Thoracic aorta (tissue), 2 donors: ENCODE results near the gene PPIL3. TPM values are rescaled to one million over a fixed set of nuclear protein-coding genes. Genes with fewer than 3 reads are reported as not detected.

ENCODE experiments used
- ATAC-seq: fragments of 150-250 bp; one replicate; pipeline ENCODE4 v1.8.0; 2017; ENCODE audit warnings: low read depth; ENCODE audit not compliant: insufficient number of reproducible peaks, low FRiP score
- DNase-seq: peaks from one replicate; pipeline ENCODE4 v3.0.0-alpha.2; 2020; ENCODE audit warnings: low spot score
- H3K27ac ChIP-seq, 2 donors: fragments of 200-600 bp; sonication (generic); 1 replicate in 1 of 2; 2 replicates in 1 of 2; pipeline ENCODE4 v1.5.1; 2016; ENCODE audit warnings: mild to moderate bottlenecking in 2 of 2, moderate library complexity in 2 of 2
- H3K27me3 ChIP-seq: fragments of 200-600 bp; sonication (generic); replicated peaks from 2 replicates; pipeline ENCODE4 v1.6.0; 2016; ENCODE audit warnings: mild to moderate bottlenecking; ENCODE audit not compliant: insufficient read depth
- H3K36me3 ChIP-seq: fragments of 200-600 bp; sonication (generic); one replicate; pipeline ENCODE4 v1.5.1; 2016
- H3K4me1 ChIP-seq, 2 donors: fragments of 200-600 bp; sonication (generic); 1 replicate in 1 of 2; 2 replicates in 1 of 2; pipeline versions ENCODE4 v1.5.1 to v1.6.0; 2016; ENCODE audit warnings: low read depth in 2 of 2, mild to moderate bottlenecking in 1 of 2; ENCODE audit not compliant: control insufficient read depth in 1 of 2
- H3K4me3 ChIP-seq: fragments of 200-600 bp; sonication (generic); 2 replicates; pipeline ENCODE4 v1.5.1; 2016; ENCODE audit warnings: mild to moderate bottlenecking
- H3K9me3 ChIP-seq: fragments of 200-600 bp; sonication (generic); 2 replicates; pipeline ENCODE4 v1.5.1; 2016
- CTCF ChIP-seq: fragments of 200-600 bp; sonication (generic); IDR thresholded peaks from one replicate; pipeline ENCODE4 v1.5.1; 2019; ENCODE audit warnings: antibody characterized with exemption
- total RNA-seq, 2 donors: library from RNA; depleted of rRNA; stranded (reverse); fragments of >200 nt; gene quantifications; one replicate each; pipeline versions ENCODE4 v1.1.0 to v1.2.3, GENCODE V29; 2016

PPIL3 gene
- total RNA-seq, 2 donors from 2014 or later = 8.4 to 25.5 TPM

GRCh38 chr2:200878289-200878880 is 10.5 kb downstream of the PPIL3 start:
- peaks cover 35% of the 10 kb centered on the region for H3K36me3 ChIP-seq

GRCh38 chr2:200877443-200877842 is 11.4 kb downstream of the PPIL3 start:
- DNase-seq = no peak
- Histone ChIP-seq H3K9me3 (no peaks in the 10 kb centered on the region), H3K27me3 (no peaks in the 10 kb centered on the region), H3K4me1 (no peaks in the 10 kb centered on the region), H3K4me3 (no peak overlapping the region), H3K27ac (no peak overlapping the region), H3K36me3 (peaks cover 35% of the 10 kb centered on the region)
- no peak for TF ChIP-seq CTCF
- ATAC-seq = no peak

More at GRCh38 chr2:200878289-200878880, 10.5 kb downstream of the PPIL3 start:
- ATAC-seq (no peak), DNase-seq (no peak)
- Histone ChIP-seq H3K4me1 (no peaks in the 10 kb centered on the region), H3K27ac (no peak overlapping the region), H3K27me3 (no peaks in the 10 kb centered on the region), H3K9me3 (no peaks in the 10 kb centered on the region), H3K4me3 (no peak overlapping the region)
- no peak for TF ChIP-seq CTCF

GRCh38 chr2:200873560-200873959 is 15.3 kb downstream of the PPIL3 start:
- H3K9me3 ChIP-seq = no peaks in the 10 kb centered on the region
- ATAC-seq = no peak
- no peak overlapping the region for H3K27ac ChIP-seq
- TF ChIP-seq CTCF = no peak
- no peak for DNase-seq
- H3K4me3 ChIP-seq = no peak overlapping the region
- H3K36me3 ChIP-seq = peaks cover 12% of the 10 kb centered on the region
- no peaks in the 10 kb centered on the region for H3K27me3 ChIP-seq
- no peaks in the 10 kb centered on the region for H3K4me1 ChIP-seq

- Histone ChIP-seq H3K4me1 (peaks cover 0 to 18% of the 10 kb centered on the region in 2 donors), H3K36me3 (peaks cover 9% of the 10 kb centered on the region), H3K9me3 (no peaks in the 10 kb centered on the region), H3K27ac (no peak overlapping the region), H3K4me3 (no peak overlapping the region), H3K27me3 (no peaks in the 10 kb centered on the region)
- DNase-seq (no peak), ATAC-seq (no peak)
- no peak for TF ChIP-seq CTCF
Observed at GRCh38 chr2:200871151-200871550, 17.7 kb downstream of the PPIL3 start.

- Histone ChIP-seq H3K4me3 (no peak overlapping the region), H3K4me1 (peaks cover 4 to 24% of the 10 kb centered on the region in 2 donors), H3K9me3 (no peaks in the 10 kb centered on the region), H3K27me3 (no peaks in the 10 kb centered on the region), H3K27ac (no peak overlapping the region), H3K36me3 (no peaks in the 10 kb centered on the region)
- DNase-seq (no peak), ATAC-seq (no peak)
- TF ChIP-seq CTCF = no peak
Observed at GRCh38 chr2:200869014-200869413, 19.9 kb downstream of the PPIL3 start.
